K562 (cell line): ENCODE measurements around the gene PREX1.

Source experiments
- POLR2A ChIP-seq: fragments of 450-650 bp; conservative IDR thresholded peaks from 2 replicates; pipeline ENCODE4 v1.6.1; 2016
- RAD21 ChIP-seq, 2 experiments: fragments of 250-450 bp in 1 of 2; fragments of 450-650 bp in 1 of 2; sonication (Bioruptor Pico) in 1 of 2; formaldehyde crosslinking in 1 of 2; IDR thresholded peaks in 1 of 2; conservative IDR thresholded peaks in 1 of 2; 2 replicates each; pipeline versions ENCODE4 v1.4.0 to v1.8.0; 2020 to 2022; ENCODE audit warnings: mild to moderate bottlenecking in 2 of 2, moderate library complexity in 1 of 2
- SMAD3 ChIP-seq: fragments of 450-650 bp; formaldehyde crosslinking; conservative IDR thresholded peaks from 2 replicates; pipeline ENCODE4 v1.4.0; 2020; ENCODE audit warnings: mild to moderate bottlenecking
- TAF1 ChIP-seq: IDR thresholded peaks from 2 replicates; pipeline ENCODE4 v1.6.1; 2011; ENCODE audit warnings: mild to moderate bottlenecking, low read length, moderate library complexity; ENCODE audit not compliant: insufficient read depth, control insufficient read depth, severe bottlenecking; ENCODE audit errors: extremely low read depth
- U2AF2 ChIP-seq: fragments of 200-400 bp; formaldehyde crosslinking; optimal IDR thresholded peaks from 2 replicates; pipeline ENCODE3; 2017; ENCODE audit warnings: low read depth, mild to moderate bottlenecking, low read length
- ZBED1 ChIP-seq: IDR thresholded peaks from 2 replicates; pipeline ENCODE4 v1.6.1; 2014
- ZNF263 ChIP-seq: sonication (generic); formaldehyde crosslinking; IDR thresholded peaks from 2 replicates; pipeline ENCODE4 v1.8.0; 2022; ENCODE audit warnings: mild to moderate bottlenecking, missing genetic modification reagents, borderline replicate concordance
- TF ChIP-seq, protein P1 (sequence below), 3 experiments: IDR thresholded peaks in 2 of 3; conservative IDR thresholded peaks in 1 of 3; 2 replicates each; pipeline ENCODE4 v1.5.1; 2011 to 2012; ENCODE audit warnings: low read length in 3 of 3, mild to moderate bottlenecking in 3 of 3, control low read depth in 2 of 3, improper control_type of control experiment in 1 of 3, inconsistent platforms in 1 of 3, low read depth in 1 of 3, mixed read lengths in 1 of 3, moderate library complexity in 1 of 3; ENCODE audit not compliant: insufficient read depth in 2 of 3
- TF ChIP-seq, protein P2 (sequence below): sonication (generic); formaldehyde crosslinking; IDR thresholded peaks from 2 replicates; pipeline ENCODE4 v1.8.0; 2022; ENCODE audit warnings: mild to moderate bottlenecking, missing genetic modification reagents

DNA sequence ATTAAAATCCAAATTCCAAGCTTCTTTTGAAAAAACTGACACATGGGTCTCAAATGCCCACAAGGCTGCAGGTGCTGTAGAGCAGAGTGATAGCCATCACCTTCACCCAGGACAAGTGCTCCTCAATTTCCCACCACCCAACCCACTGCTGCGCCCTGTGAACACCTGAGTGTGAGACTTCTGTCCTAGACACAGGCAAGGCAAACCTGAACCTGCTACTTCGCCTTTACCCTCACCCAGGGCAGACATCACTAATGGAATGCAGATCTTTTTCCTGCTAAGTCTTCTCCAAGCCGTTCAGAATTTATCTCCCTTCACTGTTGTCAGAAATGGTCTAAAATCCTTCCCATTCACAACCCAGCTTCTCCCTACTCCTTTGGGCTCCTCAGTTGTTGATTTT lies 65.9 kb downstream of the PREX1 start:
- TF ChIP-seq POLR2A: no peak
- TF ChIP-seq ZBED1: no peak
- TF ChIP-seq TAF1: no peak
- TF ChIP-seq, protein P1, sequence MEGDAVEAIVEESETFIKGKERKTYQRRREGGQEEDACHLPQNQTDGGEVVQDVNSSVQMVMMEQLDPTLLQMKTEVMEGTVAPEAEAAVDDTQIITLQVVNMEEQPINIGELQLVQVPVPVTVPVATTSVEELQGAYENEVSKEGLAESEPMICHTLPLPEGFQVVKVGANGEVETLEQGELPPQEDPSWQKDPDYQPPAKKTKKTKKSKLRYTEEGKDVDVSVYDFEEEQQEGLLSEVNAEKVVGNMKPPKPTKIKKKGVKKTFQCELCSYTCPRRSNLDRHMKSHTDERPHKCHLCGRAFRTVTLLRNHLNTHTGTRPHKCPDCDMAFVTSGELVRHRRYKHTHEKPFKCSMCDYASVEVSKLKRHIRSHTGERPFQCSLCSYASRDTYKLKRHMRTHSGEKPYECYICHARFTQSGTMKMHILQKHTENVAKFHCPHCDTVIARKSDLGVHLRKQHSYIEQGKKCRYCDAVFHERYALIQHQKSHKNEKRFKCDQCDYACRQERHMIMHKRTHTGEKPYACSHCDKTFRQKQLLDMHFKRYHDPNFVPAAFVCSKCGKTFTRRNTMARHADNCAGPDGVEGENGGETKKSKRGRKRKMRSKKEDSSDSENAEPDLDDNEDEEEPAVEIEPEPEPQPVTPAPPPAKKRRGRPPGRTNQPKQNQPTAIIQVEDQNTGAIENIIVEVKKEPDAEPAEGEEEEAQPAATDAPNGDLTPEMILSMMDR (IDR thresholded peaks at IDR 0.05 in 2 of 3, conservative IDR thresholded peaks at IDR 0.05 in 1 of 3; ENCODE audit: insufficient read depth in 2 of 3, low read depth in 1 of 3, low read length in 3 of 3): no peak
- no peak for TF ChIP-seq RAD21 (CRISPR knock-in tag; conservative IDR thresholded peaks at IDR 0.05 in 1 of 2, IDR thresholded peaks at IDR 0.05 in 1 of 2)
- TF ChIP-seq, protein P2, sequence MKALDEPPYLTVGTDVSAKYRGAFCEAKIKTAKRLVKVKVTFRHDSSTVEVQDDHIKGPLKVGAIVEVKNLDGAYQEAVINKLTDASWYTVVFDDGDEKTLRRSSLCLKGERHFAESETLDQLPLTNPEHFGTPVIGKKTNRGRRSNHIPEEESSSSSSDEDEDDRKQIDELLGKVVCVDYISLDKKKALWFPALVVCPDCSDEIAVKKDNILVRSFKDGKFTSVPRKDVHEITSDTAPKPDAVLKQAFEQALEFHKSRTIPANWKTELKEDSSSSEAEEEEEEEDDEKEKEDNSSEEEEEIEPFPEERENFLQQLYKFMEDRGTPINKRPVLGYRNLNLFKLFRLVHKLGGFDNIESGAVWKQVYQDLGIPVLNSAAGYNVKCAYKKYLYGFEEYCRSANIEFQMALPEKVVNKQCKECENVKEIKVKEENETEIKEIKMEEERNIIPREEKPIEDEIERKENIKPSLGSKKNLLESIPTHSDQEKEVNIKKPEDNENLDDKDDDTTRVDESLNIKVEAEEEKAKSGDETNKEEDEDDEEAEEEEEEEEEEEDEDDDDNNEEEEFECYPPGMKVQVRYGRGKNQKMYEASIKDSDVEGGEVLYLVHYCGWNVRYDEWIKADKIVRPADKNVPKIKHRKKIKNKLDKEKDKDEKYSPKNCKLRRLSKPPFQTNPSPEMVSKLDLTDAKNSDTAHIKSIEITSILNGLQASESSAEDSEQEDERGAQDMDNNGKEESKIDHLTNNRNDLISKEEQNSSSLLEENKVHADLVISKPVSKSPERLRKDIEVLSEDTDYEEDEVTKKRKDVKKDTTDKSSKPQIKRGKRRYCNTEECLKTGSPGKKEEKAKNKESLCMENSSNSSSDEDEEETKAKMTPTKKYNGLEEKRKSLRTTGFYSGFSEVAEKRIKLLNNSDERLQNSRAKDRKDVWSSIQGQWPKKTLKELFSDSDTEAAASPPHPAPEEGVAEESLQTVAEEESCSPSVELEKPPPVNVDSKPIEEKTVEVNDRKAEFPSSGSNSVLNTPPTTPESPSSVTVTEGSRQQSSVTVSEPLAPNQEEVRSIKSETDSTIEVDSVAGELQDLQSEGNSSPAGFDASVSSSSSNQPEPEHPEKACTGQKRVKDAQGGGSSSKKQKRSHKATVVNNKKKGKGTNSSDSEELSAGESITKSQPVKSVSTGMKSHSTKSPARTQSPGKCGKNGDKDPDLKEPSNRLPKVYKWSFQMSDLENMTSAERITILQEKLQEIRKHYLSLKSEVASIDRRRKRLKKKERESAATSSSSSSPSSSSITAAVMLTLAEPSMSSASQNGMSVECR (CRISPR knock-in tag): no peak
- no peak for TF ChIP-seq ZNF263 (CRISPR knock-in tag)
- TF ChIP-seq SMAD3 (CRISPR knock-in tag): no peak
- TF ChIP-seq U2AF2: no peak
